Neural cell (in vitro differentiated cells): ENCODE measurements around the gene RFNG. TPM values are rescaled to one million over a fixed set of nuclear protein-coding genes. Genes with fewer than 3 reads are reported as not detected.

ENCODE experiments used
- H2AFZ ChIP-seq: fragments of 200-600, 300-800 bp; sonication (generic), shearing (Covaris generic); 2 replicates; pipeline ENCODE4 v1.6.0; 2014; ENCODE audit warnings: low read depth, mild to moderate bottlenecking, antibody characterized with exemption, low read length, moderate library complexity
- H3F3A ChIP-seq: fragments of 200-600 bp; shearing (Covaris generic); 2 replicates; pipeline ENCODE4 v1.6.1; 2016; ENCODE audit warnings: mild to moderate bottlenecking, moderate library complexity, mixed read lengths, antibody characterized with exemption, low read length; ENCODE audit not compliant: insufficient read depth, poor library complexity, severe bottlenecking
- H3K27ac ChIP-seq: fragments of 200-600, 300-800 bp; sonication (generic), shearing (Covaris generic); 2 replicates; pipeline ENCODE4 v1.5.1; 2014; ENCODE audit warnings: mild to moderate bottlenecking, low read length, moderate library complexity
- H3K27me3 ChIP-seq: fragments of 300-800, 200-600 bp; sonication (generic), shearing (Covaris generic); 2 replicates; pipeline ENCODE4 v1.6.0; 2014; ENCODE audit warnings: mild to moderate bottlenecking, low read depth, low read length, moderate library complexity; ENCODE audit not compliant: insufficient read depth
- H3K36me3 ChIP-seq: fragments of 300-800, 200-600 bp; sonication (generic), shearing (Covaris generic); 2 replicates; pipeline ENCODE4 v1.5.1; 2014; ENCODE audit warnings: mild to moderate bottlenecking, antibody characterized with exemption, low read length, moderate library complexity; ENCODE audit not compliant: insufficient read depth
- H3K4me2 ChIP-seq: fragments of 300-800, 200-600 bp; sonication (generic), shearing (Covaris generic); 2 replicates; pipeline ENCODE4 v1.6.0; 2014; ENCODE audit warnings: mild to moderate bottlenecking, low read length
- H3K4me3 ChIP-seq: fragments of 300-800, 200-600 bp; sonication (generic), shearing (Covaris generic); 2 replicates; pipeline ENCODE4 v1.5.1; 2014; ENCODE audit warnings: mild to moderate bottlenecking, low read length, moderate library complexity
- H3K79me2 ChIP-seq: fragments of 200-600 bp; shearing (Covaris generic); replicated peaks from 2 replicates; pipeline ENCODE4 v1.6.0; 2014; ENCODE audit warnings: mild to moderate bottlenecking, low read length, moderate library complexity; ENCODE audit not compliant: insufficient read depth
- H3K9ac ChIP-seq: fragments of 300-800, 200-600 bp; sonication (generic), shearing (Covaris generic); 2 replicates; pipeline ENCODE4 v1.6.1; 2016; ENCODE audit warnings: mild to moderate bottlenecking, low read length, mixed read lengths
- H3K9me2 ChIP-seq: fragments of 200-600 bp; shearing (Covaris generic); 2 replicates; pipeline ENCODE4 v1.6.1; 2016; ENCODE audit warnings: mild to moderate bottlenecking, low read length, mixed read lengths; ENCODE audit not compliant: insufficient read depth
- H3K9me3 ChIP-seq: fragments of 200-600, 300-800 bp; sonication (generic), shearing (Covaris generic); 2 replicates; pipeline ENCODE4 v1.6.1; 2016; ENCODE audit warnings: mild to moderate bottlenecking, mixed run types, low read length, moderate library complexity, mixed read lengths
- H4K20me1 ChIP-seq: fragments of 200-600 bp; shearing (Covaris generic); 2 replicates; pipeline ENCODE4 v1.6.1; 2016; ENCODE audit warnings: mild to moderate bottlenecking, mixed run types; ENCODE audit not compliant: insufficient read depth
- CTCF ChIP-seq: fragments of 450-650 bp; IDR thresholded peaks from 2 replicates; pipeline ENCODE4 v1.5.1; 2014; ENCODE audit warnings: antibody characterized with exemption, mild to moderate bottlenecking, moderate library complexity; ENCODE audit not compliant: poor library complexity, severe bottlenecking
- EP300 ChIP-seq: fragments of 450-650 bp; conservative IDR thresholded peaks from 2 replicates; pipeline ENCODE4 v1.6.1; 2014; ENCODE audit warnings: antibody characterized with exemption, mild to moderate bottlenecking, moderate library complexity; ENCODE audit not compliant: poor library complexity, severe bottlenecking
- EZH2 ChIP-seq: fragments of 200-600, 300-800 bp; shearing (Covaris generic), sonication (generic); IDR thresholded peaks from 2 replicates; pipeline ENCODE4 v1.6.1; 2014; ENCODE audit warnings: antibody characterized with exemption, low read length, borderline replicate concordance, mild to moderate bottlenecking; ENCODE audit not compliant: insufficient read depth, poor library complexity, severe bottlenecking
- MXI1 ChIP-seq: fragments of 450-650 bp; conservative IDR thresholded peaks from 2 replicates; pipeline ENCODE4 v1.6.1; 2014; ENCODE audit warnings: antibody characterized with exemption, mild to moderate bottlenecking; ENCODE audit not compliant: poor library complexity, severe bottlenecking
- POLR2AphosphoS5 ChIP-seq: IDR thresholded peaks from 2 replicates; pipeline ENCODE4 v1.6.1; 2012
- RAD21 ChIP-seq: fragments of 450-650 bp; conservative IDR thresholded peaks from 2 replicates; pipeline ENCODE4 v1.6.1; 2014; ENCODE audit warnings: antibody characterized with exemption, mild to moderate bottlenecking, moderate library complexity
- SMC3 ChIP-seq: fragments of 450-650 bp; conservative IDR thresholded peaks from 2 replicates; pipeline ENCODE4 v1.6.1; 2014; ENCODE audit warnings: antibody characterized with exemption, mild to moderate bottlenecking, moderate library complexity; ENCODE audit not compliant: poor library complexity
- TAF1 ChIP-seq: IDR thresholded peaks from 2 replicates; pipeline ENCODE4 v1.6.1; 2012; ENCODE audit warnings: low read depth
- polyA plus RNA-seq: library from polyadenylated mRNA; depleted of rRNA; stranded (reverse); fragments of >200 nt; gene quantifications from 2 replicates; pipeline ENCODE4 v1.2.3, GENCODE V29; 2014
- TF ChIP-seq, protein P1 (sequence below): IDR thresholded peaks from 2 replicates; pipeline ENCODE4 v1.6.1; 2012; ENCODE audit warnings: borderline replicate concordance

Gene RFNG
- polyA plus RNA-seq, 1 donor from 2014 or later: 176 TPM

DNA sequence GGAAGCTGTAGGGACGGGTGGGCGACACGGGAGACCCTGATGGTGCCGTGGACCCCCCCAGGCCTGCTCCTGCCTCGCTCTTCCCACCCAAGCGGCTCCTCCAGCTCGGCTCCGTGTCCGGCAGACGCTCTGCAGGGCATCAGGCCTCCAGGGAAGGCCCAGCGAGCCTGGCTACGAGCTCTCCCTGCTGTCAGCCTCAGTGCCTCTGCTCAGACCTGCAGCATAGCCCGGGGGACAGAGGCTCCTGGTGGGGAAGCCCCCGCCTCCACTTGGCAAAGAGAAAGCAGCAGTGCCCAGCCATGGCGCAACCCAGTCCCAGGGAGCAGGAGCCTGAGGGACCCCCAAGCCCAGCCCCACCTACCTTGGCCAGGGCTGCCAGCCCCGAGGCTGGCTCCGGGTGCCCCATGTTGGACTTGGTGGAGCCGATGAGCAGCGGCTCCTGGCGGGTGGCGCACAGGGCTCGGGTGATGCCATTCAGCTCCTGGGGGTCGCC is 40.5 kb upstream of the RFNG start:
- H3K9me2 ChIP-seq: no peaks in the 10 kb centered on the region
- H3K79me2 ChIP-seq: peaks cover 23% of the 10 kb centered on the region
- no peak overlapping the region for H3K4me3 ChIP-seq
- H3K36me3 ChIP-seq: no peaks in the 10 kb centered on the region
- no peak overlapping the region for H3K4me2 ChIP-seq
- no peaks in the 10 kb centered on the region for H3K27me3 ChIP-seq
- H3K27ac ChIP-seq: no peak overlapping the region
- no peaks in the 10 kb centered on the region for H4K20me1 ChIP-seq
- TF ChIP-seq, protein P1, sequence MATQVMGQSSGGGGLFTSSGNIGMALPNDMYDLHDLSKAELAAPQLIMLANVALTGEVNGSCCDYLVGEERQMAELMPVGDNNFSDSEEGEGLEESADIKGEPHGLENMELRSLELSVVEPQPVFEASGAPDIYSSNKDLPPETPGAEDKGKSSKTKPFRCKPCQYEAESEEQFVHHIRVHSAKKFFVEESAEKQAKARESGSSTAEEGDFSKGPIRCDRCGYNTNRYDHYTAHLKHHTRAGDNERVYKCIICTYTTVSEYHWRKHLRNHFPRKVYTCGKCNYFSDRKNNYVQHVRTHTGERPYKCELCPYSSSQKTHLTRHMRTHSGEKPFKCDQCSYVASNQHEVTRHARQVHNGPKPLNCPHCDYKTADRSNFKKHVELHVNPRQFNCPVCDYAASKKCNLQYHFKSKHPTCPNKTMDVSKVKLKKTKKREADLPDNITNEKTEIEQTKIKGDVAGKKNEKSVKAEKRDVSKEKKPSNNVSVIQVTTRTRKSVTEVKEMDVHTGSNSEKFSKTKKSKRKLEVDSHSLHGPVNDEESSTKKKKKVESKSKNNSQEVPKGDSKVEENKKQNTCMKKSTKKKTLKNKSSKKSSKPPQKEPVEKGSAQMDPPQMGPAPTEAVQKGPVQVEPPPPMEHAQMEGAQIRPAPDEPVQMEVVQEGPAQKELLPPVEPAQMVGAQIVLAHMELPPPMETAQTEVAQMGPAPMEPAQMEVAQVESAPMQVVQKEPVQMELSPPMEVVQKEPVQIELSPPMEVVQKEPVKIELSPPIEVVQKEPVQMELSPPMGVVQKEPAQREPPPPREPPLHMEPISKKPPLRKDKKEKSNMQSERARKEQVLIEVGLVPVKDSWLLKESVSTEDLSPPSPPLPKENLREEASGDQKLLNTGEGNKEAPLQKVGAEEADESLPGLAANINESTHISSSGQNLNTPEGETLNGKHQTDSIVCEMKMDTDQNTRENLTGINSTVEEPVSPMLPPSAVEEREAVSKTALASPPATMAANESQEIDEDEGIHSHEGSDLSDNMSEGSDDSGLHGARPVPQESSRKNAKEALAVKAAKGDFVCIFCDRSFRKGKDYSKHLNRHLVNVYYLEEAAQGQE: no peak
- no peak for TF ChIP-seq EP300
- no peak for TF ChIP-seq EZH2
- no peak for TF ChIP-seq POLR2AphosphoS5
- TF ChIP-seq CTCF: no peak
- no peak for TF ChIP-seq RAD21
- TF ChIP-seq MXI1: no peak
- no peak overlapping the region for H3K9ac ChIP-seq
- H3F3A ChIP-seq: no peaks in the 10 kb centered on the region
- no peaks in the 10 kb centered on the region for H3K9me3 ChIP-seq
- H2AFZ ChIP-seq: no peak overlapping the region

- Histone ChIP-seq H3K36me3 (no peaks in the 10 kb centered on the region), H4K20me1 (no peaks in the 10 kb centered on the region), H3K4me3 (no peak overlapping the region)
These were observed 39.9 kb upstream of the RFNG start for GRCh38 chr17:82091264-82092066.

More at GRCh38 chr17:82091264-82092066, 39.9 kb upstream of the RFNG start:
- H3K9me2 ChIP-seq: no peaks in the 10 kb centered on the region
- H3K27me3 ChIP-seq: no peaks in the 10 kb centered on the region
- H3K27ac ChIP-seq: no peak overlapping the region
- no peaks in the 10 kb centered on the region for H3F3A ChIP-seq
- H3K9me3 ChIP-seq: no peaks in the 10 kb centered on the region
- H3K4me2 ChIP-seq: no peak overlapping the region
- H3K79me2 ChIP-seq: peaks cover 16% of the 10 kb centered on the region
- TF ChIP-seq SMC3: no peak
- TF ChIP-seq, protein P1: no peak
- no peak for TF ChIP-seq CTCF
- TF ChIP-seq EP300: no peak
- TF ChIP-seq POLR2AphosphoS5: no peak
- TF ChIP-seq EZH2: no peak
- TF ChIP-seq TAF1: no peak
- TF ChIP-seq MXI1: no peak
- no peak for TF ChIP-seq RAD21
- no peak overlapping the region for H3K9ac ChIP-seq
- no peak overlapping the region for H2AFZ ChIP-seq
